Type B pancreatic cell (in vitro differentiated cells): Measurements from ENCODE around the gene SAMD11. TPM values are rescaled to one million over a fixed set of nuclear protein-coding genes. Genes with fewer than 3 reads are reported as not detected.

Experiments used
- DNase-seq: peaks from one replicate; pipeline ENCODE4 v3.0.0; 2021; ENCODE audit warnings: mixed read lengths; ENCODE audit not compliant: unreplicated experiment; ENCODE audit errors: extremely low spot score
- H3K27ac Mint-ChIP-seq: 2 replicates; pipeline ENCODE4 v1.8.0; 2021; ENCODE audit warnings: mild to moderate bottlenecking, mixed read lengths
- H3K27me3 Mint-ChIP-seq: 2 replicates; pipeline ENCODE4 v1.8.0; 2021; ENCODE audit warnings: mixed read lengths
- H3K36me3 Mint-ChIP-seq: 2 replicates; pipeline ENCODE4 v1.8.0; 2021; ENCODE audit warnings: mixed read lengths
- H3K4me1 Mint-ChIP-seq: one replicate; pipeline ENCODE4 v1.8.0; 2021; ENCODE audit warnings: mixed read lengths; ENCODE audit not compliant: unreplicated experiment
- H3K4me3 Mint-ChIP-seq: 2 replicates; pipeline ENCODE4 v1.8.0; 2021; ENCODE audit warnings: mild to moderate bottlenecking, mixed read lengths
- H3K9me3 Mint-ChIP-seq: 2 replicates; pipeline ENCODE4 v1.8.0; 2021; ENCODE audit warnings: mixed read lengths
- total RNA-seq: library from RNA; stranded (reverse); gene quantifications from 2 replicates; pipeline ENCODE4 v1.2.1, GENCODE V29; 2021; ENCODE audit warnings: low replicate concordance
- TF ChIP-seq, protein P1 (sequence below): fragments of 200-600 bp; sonication (generic); conservative IDR thresholded peaks from 2 replicates; pipeline ENCODE4 v1.5.0; 2021; ENCODE audit warnings: antibody characterized with exemption, mild to moderate bottlenecking

SAMD11 gene
- total RNA-seq, 1 donor from 2014 or later = 50.5 TPM

- Mint-ChIP-seq H3K27ac (peak overlapping the region; percentile 66), H3K9me3 (no peaks in the 10 kb centered on the region), H3K4me3 (peak overlapping the region; percentile 39), H3K4me1 (peaks cover 4% of the 10 kb centered on the region), H3K27me3 (peaks cover 16% of the 10 kb centered on the region), H3K36me3 (no peaks in the 10 kb centered on the region)
- TF ChIP-seq, protein P1, sequence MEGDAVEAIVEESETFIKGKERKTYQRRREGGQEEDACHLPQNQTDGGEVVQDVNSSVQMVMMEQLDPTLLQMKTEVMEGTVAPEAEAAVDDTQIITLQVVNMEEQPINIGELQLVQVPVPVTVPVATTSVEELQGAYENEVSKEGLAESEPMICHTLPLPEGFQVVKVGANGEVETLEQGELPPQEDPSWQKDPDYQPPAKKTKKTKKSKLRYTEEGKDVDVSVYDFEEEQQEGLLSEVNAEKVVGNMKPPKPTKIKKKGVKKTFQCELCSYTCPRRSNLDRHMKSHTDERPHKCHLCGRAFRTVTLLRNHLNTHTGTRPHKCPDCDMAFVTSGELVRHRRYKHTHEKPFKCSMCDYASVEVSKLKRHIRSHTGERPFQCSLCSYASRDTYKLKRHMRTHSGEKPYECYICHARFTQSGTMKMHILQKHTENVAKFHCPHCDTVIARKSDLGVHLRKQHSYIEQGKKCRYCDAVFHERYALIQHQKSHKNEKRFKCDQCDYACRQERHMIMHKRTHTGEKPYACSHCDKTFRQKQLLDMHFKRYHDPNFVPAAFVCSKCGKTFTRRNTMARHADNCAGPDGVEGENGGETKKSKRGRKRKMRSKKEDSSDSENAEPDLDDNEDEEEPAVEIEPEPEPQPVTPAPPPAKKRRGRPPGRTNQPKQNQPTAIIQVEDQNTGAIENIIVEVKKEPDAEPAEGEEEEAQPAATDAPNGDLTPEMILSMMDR = no peak
- no peak for DNase-seq
Observed at GRCh38 chr1:978069-978834, 54.5 kb downstream of the SAMD11 start.

DNA sequence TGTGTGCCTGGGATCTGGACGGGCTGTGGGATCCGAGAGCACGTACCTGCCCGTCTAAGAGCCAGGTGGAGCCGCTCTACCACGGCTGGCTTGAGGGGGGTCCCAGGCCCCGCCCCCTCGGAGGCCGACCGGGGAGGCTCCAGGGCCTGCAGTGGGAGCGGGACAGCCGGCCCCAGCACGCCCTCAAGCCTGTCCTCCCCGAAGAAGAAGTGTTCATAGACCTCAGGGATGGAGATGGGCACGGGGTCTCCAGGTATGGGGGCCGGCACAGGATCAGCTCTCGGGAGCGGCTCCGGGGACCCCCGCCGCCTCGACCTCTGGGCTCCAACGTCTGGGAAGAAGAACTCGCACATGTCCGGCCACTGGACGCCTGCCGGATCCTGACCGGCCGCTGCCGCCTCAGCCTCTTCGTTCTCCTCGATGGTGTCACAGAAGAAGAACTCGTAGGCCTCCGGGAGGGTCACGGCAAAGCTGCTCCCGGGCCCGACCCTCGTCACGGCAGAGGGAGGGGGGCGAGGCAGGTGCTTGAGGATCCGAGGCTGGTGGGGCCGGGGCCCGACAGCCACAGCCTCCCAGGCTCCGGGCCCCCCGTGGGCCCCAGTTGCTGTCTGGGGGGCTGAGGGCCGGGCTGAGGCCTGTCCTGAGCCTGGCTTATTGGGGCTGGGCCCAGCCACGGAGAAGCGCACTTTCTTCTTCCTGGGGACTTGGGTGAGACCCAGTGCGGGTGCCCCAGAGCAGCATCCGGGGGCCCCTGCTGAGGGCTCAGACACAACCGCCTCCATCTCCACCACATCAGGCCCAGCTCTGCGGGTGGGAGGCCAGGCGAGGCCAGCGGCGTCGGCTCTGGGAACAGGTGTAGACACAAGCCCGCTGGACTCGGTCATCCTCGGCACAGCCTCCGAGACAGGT is 55.4 kb downstream of the SAMD11 start:
- H3K4me3 Mint-ChIP-seq = no peak overlapping the region
- no peak for DNase-seq
- H3K9me3 Mint-ChIP-seq = no peaks in the 10 kb centered on the region
- H3K36me3 Mint-ChIP-seq = no peaks in the 10 kb centered on the region
- H3K27ac Mint-ChIP-seq = no peak overlapping the region
- peaks cover 23% of the 10 kb centered on the region for H3K27me3 Mint-ChIP-seq
- TF ChIP-seq, protein P1 = no peak
- peaks cover 4% of the 10 kb centered on the region for H3K4me1 Mint-ChIP-seq

GRCh38 chr1:979744-980072 is 56.0 kb downstream of the SAMD11 start:
- TF ChIP-seq, protein P1 = no peak
- peaks cover 23% of the 10 kb centered on the region for H3K27me3 Mint-ChIP-seq
- H3K27ac Mint-ChIP-seq = no peak overlapping the region
- no peaks in the 10 kb centered on the region for H3K9me3 Mint-ChIP-seq
- peaks cover 4% of the 10 kb centered on the region for H3K4me1 Mint-ChIP-seq
- no peak overlapping the region for H3K4me3 Mint-ChIP-seq
- no peak for DNase-seq
- H3K36me3 Mint-ChIP-seq = no peaks in the 10 kb centered on the region

DNA sequence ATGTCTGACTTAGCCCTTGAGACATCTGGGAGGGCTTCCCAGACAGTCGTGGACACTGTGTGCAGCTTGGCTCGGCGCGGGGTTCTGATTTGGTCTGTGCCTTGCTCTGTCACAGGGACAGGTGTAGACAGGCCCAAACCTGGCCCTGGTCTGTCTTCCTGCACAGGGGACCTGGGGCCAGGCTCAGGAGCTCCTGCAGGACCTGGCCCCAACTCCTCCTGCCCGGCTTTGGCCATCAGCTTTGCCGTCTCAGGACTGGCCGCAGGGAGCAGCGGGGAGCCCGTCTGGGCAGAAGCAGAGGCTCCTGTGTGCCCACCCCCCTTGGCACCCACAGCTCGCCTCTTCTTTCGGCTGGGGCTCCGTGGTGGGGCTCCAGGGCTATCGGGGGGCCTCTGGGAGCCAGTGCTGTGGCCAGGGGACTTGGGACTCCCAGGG is 56.4 kb downstream of the SAMD11 start:
- H3K27ac Mint-ChIP-seq = no peak overlapping the region
- DNase-seq = no peak
- TF ChIP-seq, protein P1 = no peak
- no peaks in the 10 kb centered on the region for H3K9me3 Mint-ChIP-seq
- H3K36me3 Mint-ChIP-seq = no peaks in the 10 kb centered on the region
- no peak overlapping the region for H3K4me3 Mint-ChIP-seq
- peaks cover 25% of the 10 kb centered on the region for H3K27me3 Mint-ChIP-seq
- peaks cover 4% of the 10 kb centered on the region for H3K4me1 Mint-ChIP-seq

DNA sequence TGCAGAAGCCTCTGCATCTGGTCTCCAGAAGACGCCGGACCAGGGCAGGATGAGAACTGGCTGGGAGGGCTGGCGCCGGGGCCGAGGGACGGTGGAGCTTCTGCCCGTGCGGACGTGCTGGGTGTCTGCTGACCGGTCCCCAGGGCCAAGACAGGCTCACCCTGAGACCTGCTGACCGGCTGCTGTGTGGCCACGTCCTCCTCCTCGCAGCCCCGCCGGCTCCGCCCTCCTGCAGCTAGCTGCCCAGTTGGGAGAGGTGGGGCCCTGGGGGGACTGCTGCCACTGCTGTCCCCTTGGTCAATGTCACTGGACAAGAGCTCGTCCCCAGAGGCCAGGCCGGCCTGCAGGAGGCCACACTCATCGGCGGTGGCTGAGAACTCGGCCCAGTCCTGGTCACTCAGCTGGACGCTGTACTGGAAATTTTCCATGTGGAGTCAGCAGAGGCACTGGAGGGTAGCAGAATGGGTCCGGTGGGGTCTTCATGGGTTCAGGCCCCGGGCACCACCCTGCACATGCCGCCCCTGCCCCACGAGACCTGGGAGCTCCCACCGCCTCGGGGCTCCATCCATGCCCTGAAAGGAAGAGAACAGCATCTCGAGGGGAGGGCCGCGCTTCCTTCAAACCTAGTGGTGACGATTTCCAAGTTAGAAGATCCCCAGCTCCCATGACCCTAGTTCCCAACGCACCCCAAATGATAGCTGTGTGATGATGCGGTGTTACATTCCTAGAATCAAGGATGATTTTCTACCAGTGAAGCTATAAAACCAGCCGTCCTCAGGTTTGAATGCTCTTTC is 57.1 kb downstream of the SAMD11 start:
- H3K27me3 Mint-ChIP-seq = peaks cover 28% of the 10 kb centered on the region
- no peaks in the 10 kb centered on the region for H3K36me3 Mint-ChIP-seq
- H3K4me3 Mint-ChIP-seq = no peak overlapping the region
- no peaks in the 10 kb centered on the region for H3K9me3 Mint-ChIP-seq
- peaks cover 1% of the 10 kb centered on the region for H3K4me1 Mint-ChIP-seq
- TF ChIP-seq, protein P1 = no peak
- no peak overlapping the region for H3K27ac Mint-ChIP-seq
- no peak for DNase-seq
